ENCODE results near the gene GFPT1.
"Not testable (repeated sequence)": the region's sequence is repeated elsewhere in the genome, so short reads cannot be mapped to it uniquely, and the experiment has no call there.

Gene GFPT1

GRCh38 chr2:69386789-69387734, at the start of gene GFPT1:
Gene GFPT1 (minus strand): TSS chr2:69387227. CDS start chr2:69387071, 156 bp downstream.
- no peak for DNase-seq (ENCODE audit: low read depth, low spot score)
- TF ChIP-seq POLR2AphosphoS5 (IDR thresholded peaks at IDR 0.05; ENCODE audit: borderline replicate concordance, low read depth, low read length) (peak; percentile 85), EZH2 (IDR thresholded peaks at IDR 0.05) (no peak), FOXP2 (optimal IDR thresholded peaks at IDR 0.05; ENCODE audit: control extremely low read depth, extremely low read length, insufficient read depth) (no peak)
- H3K36me3 ChIP-seq (ENCODE audit: insufficient read depth, low read length): no peaks in the 10 kb centered on the region
- H3K9ac ChIP-seq (ENCODE audit: insufficient read length): peak within 1 kb of the TSS; percentile 77
- peak within 1 kb of the TSS; percentile 65 for H3K27ac ChIP-seq
- H3K9me3 ChIP-seq (ENCODE audit: low read depth, low read length): no peaks in the 10 kb centered on the region
- peak within 1 kb of the TSS; percentile 87 for H3K4me3 ChIP-seq

- no peak for DNase-seq (ENCODE audit: low read depth, low spot score)
- TF ChIP-seq FOXP2 (optimal IDR thresholded peaks at IDR 0.05; ENCODE audit: control extremely low read depth, extremely low read length, insufficient read depth) (no peak), EZH2 (IDR thresholded peaks at IDR 0.05) (no peak), POLR2AphosphoS5 (IDR thresholded peaks at IDR 0.05; ENCODE audit: borderline replicate concordance, low read depth, low read length) (no peak)
- no peaks in the 10 kb centered on the region for H3K9me3 ChIP-seq (ENCODE audit: low read depth, low read length)
- peak overlapping the region; percentile 87 for H3K9ac ChIP-seq (ENCODE audit: insufficient read length)
- H3K27ac ChIP-seq: peak overlapping the region; percentile 81
- H3K4me3 ChIP-seq: peak overlapping the region; percentile 89
- H3K36me3 ChIP-seq (ENCODE audit: insufficient read depth, low read length): no peaks in the 10 kb centered on the region
Measured at GRCh38 chr2:69436596-69436937, 49.5 kb upstream of the GFPT1 start.

- no peaks in the 10 kb centered on the region for H3K9me3 ChIP-seq (ENCODE audit: low read depth, low read length)
- H3K4me3 ChIP-seq: no peak overlapping the region
- no peak overlapping the region for H3K9ac ChIP-seq (ENCODE audit: insufficient read length)
- no peak for TF ChIP-seq POLR2AphosphoS5 (IDR thresholded peaks at IDR 0.05; ENCODE audit: borderline replicate concordance, low read depth, low read length)
- no peak for TF ChIP-seq FOXP2 (optimal IDR thresholded peaks at IDR 0.05; ENCODE audit: control extremely low read depth, extremely low read length, insufficient read depth)
- H3K36me3 ChIP-seq (ENCODE audit: insufficient read depth, low read length): peaks cover 5% of the 10 kb centered on the region; the same call in 1 of the 2 replicates
- no peak overlapping the region for H3K27ac ChIP-seq
- DNase-seq (ENCODE audit: low read depth, low spot score): no peak
Measured at GRCh38 chr2:69434753-69435152, 47.7 kb upstream of the GFPT1 start.

- Histone ChIP-seq H3K9me3 (ENCODE audit: low read depth, low read length) (no peaks in the 10 kb centered on the region), H3K27ac (no peak overlapping the region), H3K36me3 (ENCODE audit: insufficient read depth, low read length) (peaks cover 19% of the 10 kb centered on the region), H3K4me3 (no peak overlapping the region), H3K9ac (ENCODE audit: insufficient read length) (no peak overlapping the region)
- TF ChIP-seq EZH2 (IDR thresholded peaks at IDR 0.05) (no peak), POLR2AphosphoS5 (IDR thresholded peaks at IDR 0.05; ENCODE audit: borderline replicate concordance, low read depth, low read length) (no peak), FOXP2 (optimal IDR thresholded peaks at IDR 0.05; ENCODE audit: control extremely low read depth, extremely low read length, insufficient read depth) (no peak)
- no peak for DNase-seq (ENCODE audit: low read depth, low spot score)
Measured at GRCh38 chr2:69429491-69430183, 42.6 kb upstream of the GFPT1 start.

- Histone ChIP-seq H3K9me3 (ENCODE audit: low read depth, low read length) (no peaks in the 10 kb centered on the region), H3K36me3 (ENCODE audit: insufficient read depth, low read length) (peaks cover 19% of the 10 kb centered on the region), H3K27ac (peak overlapping the region; percentile 20; the same call in 1 of the 2 replicates), H3K9ac (ENCODE audit: insufficient read length) (no peak overlapping the region), H3K4me3 (no peak overlapping the region)
- no peak for TF ChIP-seq POLR2AphosphoS5 (IDR thresholded peaks at IDR 0.05; ENCODE audit: borderline replicate concordance, low read depth, low read length)
- no peak for TF ChIP-seq EZH2 (IDR thresholded peaks at IDR 0.05)
- no peak for TF ChIP-seq FOXP2 (optimal IDR thresholded peaks at IDR 0.05; ENCODE audit: control extremely low read depth, extremely low read length, insufficient read depth)
- no peak for DNase-seq (ENCODE audit: low read depth, low spot score)
Measured at GRCh38 chr2:69428981-69429380, 42.0 kb upstream of the GFPT1 start.

GRCh38 chr2:69424419-69424818, 37.4 kb upstream of the GFPT1 start:
- peaks cover 12% of the 10 kb centered on the region for H3K36me3 ChIP-seq (ENCODE audit: insufficient read depth, low read length)
- H3K27ac ChIP-seq: no peak overlapping the region
- no peak for DNase-seq (ENCODE audit: low read depth, low spot score)
- no peak overlapping the region for H3K9ac ChIP-seq (ENCODE audit: insufficient read length)
- H3K4me3 ChIP-seq: no peak overlapping the region
- TF ChIP-seq FOXP2 (optimal IDR thresholded peaks at IDR 0.05; ENCODE audit: control extremely low read depth, extremely low read length, insufficient read depth) (no peak), EZH2 (IDR thresholded peaks at IDR 0.05) (no peak), POLR2AphosphoS5 (IDR thresholded peaks at IDR 0.05; ENCODE audit: borderline replicate concordance, low read depth, low read length) (no peak)
- no peaks in the 10 kb centered on the region for H3K9me3 ChIP-seq (ENCODE audit: low read depth, low read length)

GRCh38 chr2:69422198-69422597, 35.2 kb upstream of the GFPT1 start:
- no peak overlapping the region for H3K9ac ChIP-seq (ENCODE audit: insufficient read length)
- H3K9me3 ChIP-seq (ENCODE audit: low read depth, low read length): no peaks in the 10 kb centered on the region
- no peak for DNase-seq (ENCODE audit: low read depth, low spot score)
- TF ChIP-seq POLR2AphosphoS5 (IDR thresholded peaks at IDR 0.05; ENCODE audit: borderline replicate concordance, low read depth, low read length) (no peak), EZH2 (IDR thresholded peaks at IDR 0.05) (no peak), FOXP2 (optimal IDR thresholded peaks at IDR 0.05; ENCODE audit: control extremely low read depth, extremely low read length, insufficient read depth) (no peak)
- peaks cover 16% of the 10 kb centered on the region; the same call in 1 of the 2 replicates for H3K36me3 ChIP-seq (ENCODE audit: insufficient read depth, low read length)
- H3K4me3 ChIP-seq: no peak overlapping the region
- H3K27ac ChIP-seq: no peak overlapping the region

GRCh38 chr2:69419111-69419510, 32.1 kb upstream of the GFPT1 start:
- H3K27ac ChIP-seq; H3K9me3 ChIP-seq (ENCODE audit: low read depth, low read length); H3K4me3 ChIP-seq; H3K9ac ChIP-seq (ENCODE audit: insufficient read length); DNase-seq (ENCODE audit: low read depth, low spot score): not testable (repeated sequence)
- peaks cover 21% of the 10 kb centered on the region; the same call in 1 of the 2 replicates for H3K36me3 ChIP-seq (ENCODE audit: insufficient read depth, low read length)
